Activated CD8-positive, alpha-beta memory T cell treated with anti-CD3 and anti-CD28 coated beads for 24 hours (primary cell): ENCODE results near the gene CCSER2.
"Not testable (repeated sequence)": the region's sequence is repeated elsewhere in the genome, so short reads cannot be mapped to it uniquely, and the experiment has no call there.

Experiments used
- DNase-seq: peaks from one replicate; pipeline ENCODE4 v3.0.0-alpha.2; 2020

Gene CCSER2, protein sequence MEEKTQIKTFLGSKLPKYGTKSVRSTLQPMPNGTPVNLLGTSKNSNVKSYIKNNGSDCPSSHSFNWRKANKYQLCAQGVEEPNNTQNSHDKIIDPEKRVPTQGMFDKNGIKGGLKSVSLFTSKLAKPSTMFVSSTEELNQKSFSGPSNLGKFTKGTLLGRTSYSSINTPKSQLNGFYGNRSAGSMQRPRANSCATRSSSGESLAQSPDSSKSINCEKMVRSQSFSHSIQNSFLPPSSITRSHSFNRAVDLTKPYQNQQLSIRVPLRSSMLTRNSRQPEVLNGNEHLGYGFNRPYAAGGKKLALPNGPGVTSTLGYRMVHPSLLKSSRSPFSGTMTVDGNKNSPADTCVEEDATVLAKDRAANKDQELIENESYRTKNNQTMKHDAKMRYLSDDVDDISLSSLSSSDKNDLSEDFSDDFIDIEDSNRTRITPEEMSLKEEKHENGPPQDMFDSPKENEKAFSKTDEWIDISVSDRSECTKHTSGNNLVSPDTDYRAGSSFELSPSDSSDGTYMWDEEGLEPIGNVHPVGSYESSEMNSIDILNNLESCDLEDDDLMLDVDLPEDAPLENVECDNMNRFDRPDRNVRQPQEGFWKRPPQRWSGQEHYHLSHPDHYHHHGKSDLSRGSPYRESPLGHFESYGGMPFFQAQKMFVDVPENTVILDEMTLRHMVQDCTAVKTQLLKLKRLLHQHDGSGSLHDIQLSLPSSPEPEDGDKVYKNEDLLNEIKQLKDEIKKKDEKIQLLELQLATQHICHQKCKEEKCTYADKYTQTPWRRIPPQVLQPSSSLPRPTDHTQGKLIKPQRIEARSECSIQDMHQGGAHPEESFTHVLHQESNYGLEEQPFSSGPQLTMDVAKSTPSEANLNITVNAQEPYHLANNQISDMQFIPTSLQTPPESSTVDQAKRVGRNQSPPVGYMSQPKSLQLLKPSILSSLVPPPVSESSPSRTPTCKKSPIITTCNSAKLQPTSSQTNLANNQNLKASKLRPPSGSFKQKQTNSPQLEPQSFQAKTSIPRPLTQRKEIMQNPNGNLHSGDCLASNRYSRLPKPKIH

DNA sequence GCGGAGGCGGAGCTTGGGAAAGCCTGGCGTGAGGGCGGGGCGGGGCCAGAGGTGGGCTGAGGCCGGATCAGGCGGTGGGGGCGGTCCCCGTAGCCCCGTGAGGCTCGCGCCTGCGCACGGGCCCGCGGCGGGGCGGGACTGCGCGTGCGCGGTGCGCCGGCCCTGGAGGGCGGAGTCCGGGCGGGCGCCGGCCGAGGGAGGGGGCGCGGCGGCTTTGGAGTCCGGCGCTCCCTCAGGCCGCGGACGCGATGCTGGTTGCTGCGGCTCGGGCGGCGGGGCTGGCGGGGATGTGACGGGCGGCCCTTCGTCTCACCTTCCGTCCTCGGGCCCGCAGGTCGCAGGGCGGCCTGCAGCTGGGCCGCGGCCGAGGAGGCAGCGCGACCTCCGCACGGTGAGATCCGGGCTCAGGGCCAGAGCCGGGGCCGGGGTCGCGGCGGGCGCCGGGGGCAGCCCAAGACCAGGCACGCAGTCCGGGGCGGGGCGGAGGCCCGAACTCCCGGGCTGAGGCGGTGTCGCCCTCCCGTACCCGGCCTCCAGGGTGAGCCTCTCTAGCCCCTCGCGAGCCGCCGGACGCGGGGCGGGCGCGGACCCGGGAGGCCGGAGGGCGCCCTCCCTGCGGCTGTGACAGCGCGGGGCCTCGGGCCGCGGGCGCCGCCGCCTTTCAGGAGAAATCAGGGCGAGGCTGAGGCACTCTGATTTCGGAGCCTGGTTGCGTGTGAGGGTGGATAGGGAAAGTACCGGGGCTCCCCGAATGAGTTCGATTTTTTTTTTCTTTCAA, at the start of gene CCSER2:
TSS of gene CCSER2 (plus strand) at position 172 of the 778 bp plus-strand sequence. CDS start 42,464 bp downstream, outside the sequence.
- DNase-seq: peak; percentile 98

DNA sequence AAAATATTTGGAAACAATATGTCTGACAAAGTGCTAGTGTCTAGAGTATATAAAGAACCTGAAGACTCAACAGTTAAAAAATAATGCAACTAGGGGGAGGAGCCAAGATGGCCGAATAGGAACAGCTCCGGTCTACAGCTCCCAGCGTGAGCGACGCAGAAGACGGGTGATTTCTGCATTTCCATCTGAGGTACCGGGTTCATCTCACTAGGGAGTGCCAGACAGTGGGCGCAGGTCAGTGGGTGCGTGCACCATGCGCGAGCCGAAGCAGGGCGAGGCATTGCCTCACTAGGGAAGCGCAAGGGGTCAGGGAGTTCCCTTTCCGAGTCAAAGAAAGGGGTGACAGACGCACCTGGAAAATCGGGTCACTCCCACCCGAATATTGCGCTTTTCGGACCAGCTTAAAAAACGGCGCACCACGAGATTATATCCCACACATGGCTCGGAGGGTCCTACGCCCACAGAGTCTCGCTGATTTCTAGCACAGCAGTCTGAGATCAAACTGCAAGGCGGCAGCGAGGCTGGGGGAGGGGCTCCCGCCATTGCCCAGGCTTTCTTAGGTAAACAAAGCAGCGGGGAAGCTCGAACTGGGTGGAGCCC, 48.4 kb upstream of the CCSER2 start:
- not testable (repeated sequence) for DNase-seq

GRCh38 chr10:84286695-84287094, 41.7 kb upstream of the CCSER2 start:
- no peak for DNase-seq

- no peak for DNase-seq
These were observed 40.2 kb upstream of the CCSER2 start for GRCh38 chr10:84288151-84288550.

- DNase-seq: no peak
These were observed 38.7 kb upstream of the CCSER2 start for GRCh38 chr10:84289521-84290200.

- no peak for DNase-seq
These were observed 38.2 kb upstream of the CCSER2 start for GRCh38 chr10:84290235-84290634.

DNA sequence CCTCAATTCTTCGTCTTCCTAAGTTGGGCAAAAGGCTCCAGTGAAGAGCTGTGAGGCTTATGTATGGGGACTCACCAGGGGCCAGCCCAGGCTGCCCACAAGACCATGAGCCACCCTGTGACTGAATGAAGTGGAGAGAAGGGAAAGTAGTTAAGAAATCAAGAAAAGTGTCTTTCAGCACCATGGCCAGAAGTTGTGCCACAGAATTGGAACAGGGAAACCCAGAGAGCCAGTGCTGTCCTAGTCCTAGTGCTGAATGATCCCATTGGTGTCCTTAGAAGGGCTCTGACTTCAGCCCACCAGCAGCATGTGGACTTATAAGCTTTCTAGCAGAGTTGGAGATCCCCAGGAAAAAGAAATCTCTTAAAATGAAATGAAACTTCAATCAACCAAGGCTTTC, 37.0 kb upstream of the CCSER2 start:
- DNase-seq: no peak

DNA sequence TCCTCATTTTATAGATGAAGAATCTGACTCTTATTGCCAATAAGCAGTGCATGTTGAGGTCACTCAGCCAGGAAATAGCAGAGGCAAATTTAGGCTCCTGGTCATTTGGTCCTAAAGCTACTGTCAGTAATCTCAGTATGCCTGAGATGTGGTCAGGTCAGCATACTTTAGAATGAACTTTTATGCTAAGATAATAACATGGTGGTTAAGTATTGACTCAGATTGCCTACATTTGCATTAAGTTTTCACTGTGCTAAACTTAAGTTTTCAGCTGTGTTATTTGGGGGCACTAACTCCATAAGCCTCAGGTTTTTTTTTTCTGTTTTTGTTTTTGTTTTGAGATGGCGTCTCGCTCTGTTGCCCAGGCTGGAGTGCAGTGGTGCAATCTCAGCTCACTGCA, 35.9 kb upstream of the CCSER2 start:
- DNase-seq: no peak

- DNase-seq: no peak
These were observed 35.2 kb upstream of the CCSER2 start for GRCh38 chr10:84293171-84293570.

DNA sequence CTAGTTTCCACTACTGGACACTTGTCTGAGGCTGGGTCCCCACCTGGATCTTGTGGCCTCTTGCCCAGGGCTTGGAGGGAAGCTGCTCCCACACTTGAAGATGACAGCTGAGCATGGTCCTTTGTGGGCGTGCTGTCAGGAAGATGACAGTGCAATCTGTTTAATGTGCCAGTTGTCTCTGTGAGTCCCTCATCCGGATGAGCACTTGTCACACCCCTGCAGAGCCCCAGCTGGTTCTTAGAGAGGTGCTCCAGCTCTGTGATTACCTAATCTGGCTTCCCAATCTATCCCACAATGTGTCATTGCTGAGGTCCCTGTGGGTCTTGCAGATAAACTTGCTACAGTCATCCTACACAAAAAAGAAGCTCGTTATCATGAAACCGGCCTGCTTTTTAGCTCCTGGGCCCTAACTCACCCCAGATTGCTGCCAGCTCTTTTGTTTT, 34.8 kb upstream of the CCSER2 start:
- no peak for DNase-seq

GRCh38 chr10:84294766-84295447, 33.5 kb upstream of the CCSER2 start:
- no peak for DNase-seq

- no peak for DNase-seq
These were observed 32.1 kb upstream of the CCSER2 start for GRCh38 chr10:84296091-84296981.

DNA sequence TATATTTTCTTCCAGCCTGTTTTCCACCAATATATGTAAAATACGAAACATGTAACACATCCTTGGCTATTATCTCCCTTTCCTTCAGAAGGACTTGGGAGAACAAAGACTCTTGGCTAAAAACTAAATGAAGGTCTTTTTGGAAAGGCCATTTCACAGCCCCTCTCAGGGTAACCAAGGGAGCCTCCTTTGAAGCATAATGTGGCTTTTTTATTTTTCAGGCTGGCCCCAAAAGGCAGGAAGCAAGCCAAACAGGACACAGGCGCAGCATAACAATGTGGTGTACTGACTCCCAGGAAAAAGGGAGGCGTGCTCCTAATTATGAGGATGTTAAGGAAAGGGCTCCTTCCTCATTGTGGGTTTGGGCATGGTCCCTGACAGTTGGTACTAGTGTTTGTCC, 30.3 kb upstream of the CCSER2 start:
- DNase-seq: no peak

DNA sequence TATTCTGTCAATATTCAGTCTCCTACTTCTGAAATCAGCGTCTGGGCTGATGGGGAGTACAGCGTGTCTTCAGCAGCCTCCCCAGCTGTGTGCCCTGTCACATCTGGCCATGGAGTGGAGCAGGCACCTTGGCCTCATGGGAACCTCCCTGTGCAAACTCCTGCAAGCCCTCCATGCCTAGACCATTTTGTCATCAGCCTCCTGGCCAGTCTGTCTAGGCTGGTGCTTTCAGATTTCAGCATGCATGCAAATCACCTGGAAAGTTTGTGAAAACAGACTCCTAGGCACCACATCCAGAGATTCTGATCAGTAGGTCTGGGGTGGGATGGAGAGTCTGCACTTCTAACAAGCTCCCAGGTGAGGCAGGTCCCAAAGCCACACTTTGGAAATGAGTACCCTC, 26.2 kb upstream of the CCSER2 start:
- no peak for DNase-seq

GRCh38 chr10:84306751-84307384, 21.5 kb upstream of the CCSER2 start:
- no peak for DNase-seq

DNA sequence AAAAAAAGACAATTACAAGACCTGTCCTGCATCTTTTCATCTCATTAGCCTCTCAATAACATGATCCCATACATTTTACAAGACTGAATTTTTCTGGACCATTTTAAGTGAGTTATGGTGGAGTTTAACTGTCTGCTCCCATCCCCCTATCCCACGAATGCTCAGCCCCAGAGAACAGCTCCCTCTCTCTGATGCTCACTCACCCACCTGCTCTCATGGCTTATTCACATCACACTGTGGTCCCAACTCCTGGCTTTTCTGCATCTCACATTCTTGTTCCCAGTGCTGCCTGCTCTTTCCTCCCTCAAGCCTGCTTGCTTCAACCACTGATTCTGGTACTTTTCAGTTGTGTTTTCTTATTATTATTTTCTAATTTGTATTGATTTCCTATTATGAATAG, 20.4 kb upstream of the CCSER2 start:
- DNase-seq: no peak

DNA sequence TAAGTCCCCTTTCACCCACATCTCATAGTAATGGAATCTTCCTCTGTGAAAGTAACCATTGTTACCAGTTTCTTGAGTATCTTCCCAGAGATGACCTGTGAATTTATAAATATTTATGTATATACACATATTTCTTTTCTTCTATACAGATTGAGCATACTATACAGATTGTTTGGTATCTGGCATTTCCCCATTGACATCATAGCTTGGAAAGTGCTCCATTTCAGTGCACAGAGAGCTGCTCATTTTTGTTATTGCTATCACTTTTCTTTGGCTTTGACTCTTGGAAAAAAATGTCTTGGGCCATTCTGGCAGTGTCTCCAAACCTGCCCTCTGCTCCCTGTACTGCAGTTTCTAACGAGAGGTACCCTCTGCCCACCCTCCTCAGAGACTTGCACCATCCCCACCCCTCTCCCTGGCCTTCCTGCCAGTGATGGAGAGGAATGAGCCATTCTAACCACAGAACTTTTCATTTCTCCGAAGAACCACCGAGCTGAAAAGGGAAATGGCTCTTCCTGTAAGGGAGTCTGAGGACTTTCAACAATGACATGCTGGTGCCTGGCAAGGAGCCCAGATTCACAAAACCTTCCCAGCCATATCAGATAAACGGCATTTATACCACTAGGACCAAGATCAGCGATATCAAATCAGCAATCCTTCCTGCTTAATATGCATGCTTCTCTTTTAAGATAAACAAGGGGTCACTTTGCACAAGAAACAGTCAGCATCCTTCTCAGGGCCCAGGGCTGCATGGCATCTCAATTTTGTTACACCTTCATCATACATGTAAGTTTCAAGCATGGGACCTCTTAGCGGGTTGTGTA, 19.7 kb upstream of the CCSER2 start:
- DNase-seq: no peak

GRCh38 chr10:84310470-84310869, 17.9 kb upstream of the CCSER2 start:
- no peak for DNase-seq

GRCh38 chr10:84311576-84311975, 16.8 kb upstream of the CCSER2 start:
- no peak for DNase-seq
